CD4-positive, alpha-beta T cell treated with Interleukin-2 at 100 ng/mL for 4 hours (primary cell): ENCODE measurements around the gene SOD1.

ENCODE experiments used
- DNase-seq: peaks from one replicate; pipeline ENCODE4 v3.0.0-alpha.2; 2020; ENCODE audit warnings: low spot score

Gene SOD1

GRCh38 chr21:31684918-31685317, 25.4 kb downstream of the SOD1 start:
- DNase-seq: no peak

- no peak for DNase-seq
Observed at GRCh38 chr21:31686272-31686915, 26.9 kb downstream of the SOD1 start.

- no peak for DNase-seq
Observed at GRCh38 chr21:31687108-31687507, 27.6 kb downstream of the SOD1 start.

GRCh38 chr21:31688603-31689368, 29.3 kb downstream of the SOD1 start:
- DNase-seq: no peak

GRCh38 chr21:31693222-31693621, 33.7 kb downstream of the SOD1 start:
- no peak for DNase-seq

- no peak for DNase-seq
Observed at GRCh38 chr21:31696424-31696823, 36.9 kb downstream of the SOD1 start.

- DNase-seq: no peak
Observed at GRCh38 chr21:31698461-31698860, 39.0 kb downstream of the SOD1 start.

- DNase-seq: no peak
Observed at GRCh38 chr21:31700040-31700439, 40.5 kb downstream of the SOD1 start.

GRCh38 chr21:31706562-31706961, 47.1 kb downstream of the SOD1 start:
- no peak for DNase-seq

GRCh38 chr21:31707499-31707898, 48.0 kb downstream of the SOD1 start:
- no peak for DNase-seq

- no peak for DNase-seq
Observed at GRCh38 chr21:31708541-31708940, 49.0 kb downstream of the SOD1 start.

GRCh38 chr21:31710586-31710985, 51.1 kb downstream of the SOD1 start:
- DNase-seq: no peak

GRCh38 chr21:31711326-31711725, 51.8 kb downstream of the SOD1 start:
- no peak for DNase-seq

GRCh38 chr21:31711745-31712285, 52.3 kb downstream of the SOD1 start:
- no peak for DNase-seq

GRCh38 chr21:31713115-31713514, 53.6 kb downstream of the SOD1 start:
- DNase-seq: no peak

- no peak for DNase-seq
Observed at GRCh38 chr21:31713973-31714740, 54.7 kb downstream of the SOD1 start.

- DNase-seq: no peak
Observed at GRCh38 chr21:31714741-31715365, 55.4 kb downstream of the SOD1 start.

GRCh38 chr21:31716106-31716505, 56.6 kb downstream of the SOD1 start:
- no peak for DNase-seq
